Measurements from ENCODE around the gene FAF2.

Gene FAF2

DNA sequence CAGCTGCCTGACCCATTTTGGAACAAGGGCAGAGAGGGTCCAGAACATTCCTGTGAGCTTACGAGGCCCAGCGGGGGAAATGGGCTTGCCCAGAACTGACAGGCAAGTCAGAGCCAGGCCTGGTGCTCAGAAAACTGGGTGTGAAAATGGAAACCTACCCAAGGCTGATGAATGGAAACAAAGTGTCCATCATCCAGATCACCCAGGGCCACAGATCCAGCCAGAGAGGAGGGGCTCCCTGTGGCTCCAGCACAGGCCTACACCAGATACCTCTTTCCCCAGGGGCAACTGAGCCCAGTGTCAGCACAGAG is 35.0 kb upstream of the FAF2 start:
- TF ChIP-seq CTCF (IDR thresholded peaks at IDR 0.05; ENCODE audit: low read depth, low read length, missing control alignments) = no peak
- no peak for DNase-seq (ENCODE audit: low read depth)
- no peak overlapping the region for H3K4me3 ChIP-seq (ENCODE audit: low read depth, low read length)

DNA sequence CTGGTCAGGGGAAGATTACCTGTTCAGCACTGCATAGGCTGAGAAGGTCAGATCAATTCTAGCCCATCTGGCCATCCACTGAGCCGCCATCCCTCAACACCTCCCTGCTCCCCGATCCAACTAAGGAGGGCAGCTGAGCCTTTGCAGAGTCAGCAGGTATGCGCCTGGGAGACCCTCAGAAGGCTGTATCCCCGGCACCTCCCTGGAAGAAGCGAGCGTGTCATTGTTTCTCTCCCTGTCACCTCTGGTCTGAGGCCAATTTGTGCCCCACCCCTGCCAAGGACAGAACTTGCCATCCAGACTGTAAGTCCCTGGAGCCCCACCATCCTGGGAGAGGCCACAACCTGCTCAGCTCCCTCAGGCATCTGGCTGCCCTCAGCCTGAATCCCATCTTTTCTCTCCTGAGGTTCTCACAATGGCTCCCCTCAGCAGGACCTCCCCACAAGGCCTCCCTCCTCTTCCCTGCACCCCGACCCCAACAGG is 34.4 kb upstream of the FAF2 start:
- DNase-seq (ENCODE audit: low read depth) = no peak
- no peak overlapping the region for H3K4me3 ChIP-seq (ENCODE audit: low read depth, low read length)
- no peak for TF ChIP-seq CTCF (IDR thresholded peaks at IDR 0.05; ENCODE audit: low read depth, low read length, missing control alignments)

GRCh38 chr5:176414704-176415103 is 33.5 kb upstream of the FAF2 start:
- TF ChIP-seq CTCF (IDR thresholded peaks at IDR 0.05; ENCODE audit: low read depth, low read length, missing control alignments) = no peak
- H3K4me3 ChIP-seq (ENCODE audit: low read depth, low read length) = no peak overlapping the region
- DNase-seq (ENCODE audit: low read depth) = no peak

DNA sequence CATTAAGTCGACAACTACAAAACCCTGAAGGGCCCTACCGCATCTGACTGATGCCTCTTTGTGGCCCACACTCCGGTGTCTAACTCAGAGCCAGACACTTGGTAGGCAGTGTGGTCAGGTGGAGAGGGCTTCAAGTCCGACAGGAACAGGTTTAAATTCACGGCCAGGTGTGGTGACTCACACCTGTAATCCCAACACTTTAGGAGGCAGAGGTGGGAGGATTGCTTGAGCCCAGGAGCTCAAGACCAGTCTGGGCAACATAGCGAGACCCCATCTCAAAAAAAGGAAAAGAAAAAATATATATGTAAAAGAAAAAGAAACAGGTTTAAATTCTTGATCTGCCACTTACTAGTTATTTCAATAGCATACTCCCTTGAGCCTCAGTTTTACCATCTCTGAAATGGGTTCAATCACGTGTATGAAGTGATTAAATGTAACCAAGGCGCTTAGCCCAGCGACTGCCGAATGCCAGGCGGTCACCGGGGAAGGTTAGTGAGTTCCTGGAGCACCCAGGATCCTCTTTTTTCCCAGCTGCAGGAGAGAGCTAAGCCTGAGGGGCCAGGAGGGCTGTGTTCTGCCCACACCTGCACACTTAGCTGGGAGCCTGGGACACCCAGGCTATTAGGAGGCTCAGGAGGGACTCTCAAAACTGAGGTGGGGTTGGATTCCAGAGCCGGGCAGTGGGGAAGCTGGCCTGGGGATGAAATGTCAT is 32.8 kb upstream of the FAF2 start:
- no peak for DNase-seq (ENCODE audit: low read depth)
- TF ChIP-seq CTCF (IDR thresholded peaks at IDR 0.05; ENCODE audit: low read depth, low read length, missing control alignments) = no peak
- peak overlapping the region; percentile 84 for H3K4me3 ChIP-seq (ENCODE audit: low read depth, low read length)

GRCh38 chr5:176415952-176416924 is 31.9 kb upstream of the FAF2 start, which contains the start of gene CLTB:
Gene CLTB (minus strand): TSS chr5:176416539. CDS start chr5:176416363, 176 bp downstream.
- H3K4me3 ChIP-seq (ENCODE audit: low read depth, low read length) = peak within 1 kb of the TSS; percentile 84
- peak; percentile 44 for DNase-seq (ENCODE audit: low read depth)
- peak; percentile 72 for TF ChIP-seq CTCF (IDR thresholded peaks at IDR 0.05; ENCODE audit: low read depth, low read length, missing control alignments)

GRCh38 chr5:176416965-176417364 is 31.2 kb upstream of the FAF2 start:
- DNase-seq (ENCODE audit: low read depth) = no peak
- TF ChIP-seq CTCF (IDR thresholded peaks at IDR 0.05; ENCODE audit: low read depth, low read length, missing control alignments) = no peak
- peak overlapping the region; percentile 84 for H3K4me3 ChIP-seq (ENCODE audit: low read depth, low read length)

All from GM12864 (cell line).